ENCODE measurements around the gene NAP1L1.

Gene NAP1L1

GRCh38 chr12:76002598-76003354 lies 81.7 kb downstream of the NAP1L1 start:
- no peak overlapping the region for H3K4me3 ChIP-seq (ENCODE audit: low read depth, low read length)
- TF ChIP-seq CTCF (IDR thresholded peaks at IDR 0.05; ENCODE audit: low read depth, low read length, missing control alignments): no peak
- DNase-seq (ENCODE audit: low read depth): no peak

- no peak overlapping the region for H3K4me3 ChIP-seq (ENCODE audit: low read depth, low read length)
- DNase-seq (ENCODE audit: low read depth): no peak
- no peak for TF ChIP-seq CTCF (IDR thresholded peaks at IDR 0.05; ENCODE audit: low read depth, low read length, missing control alignments)
These were observed 86.0 kb downstream of the NAP1L1 start for GRCh38 chr12:75998292-75999063.

GRCh38 chr12:75997658-75998057 lies 86.8 kb downstream of the NAP1L1 start:
- H3K4me3 ChIP-seq (ENCODE audit: low read depth, low read length): no peak overlapping the region
- DNase-seq (ENCODE audit: low read depth): no peak
- TF ChIP-seq CTCF (IDR thresholded peaks at IDR 0.05; ENCODE audit: low read depth, low read length, missing control alignments): no peak

- TF ChIP-seq CTCF (IDR thresholded peaks at IDR 0.05; ENCODE audit: low read depth, low read length, missing control alignments): no peak
- no peak overlapping the region for H3K4me3 ChIP-seq (ENCODE audit: low read depth, low read length)
- DNase-seq (ENCODE audit: low read depth): no peak
These were observed 87.5 kb downstream of the NAP1L1 start for GRCh38 chr12:75996861-75997447.

- no peak for DNase-seq (ENCODE audit: low read depth)
- no peak overlapping the region for H3K4me3 ChIP-seq (ENCODE audit: low read depth, low read length)
- no peak for TF ChIP-seq CTCF (IDR thresholded peaks at IDR 0.05; ENCODE audit: low read depth, low read length, missing control alignments)
These were observed 88.8 kb downstream of the NAP1L1 start for GRCh38 chr12:75995691-75996090.

GRCh38 chr12:75994069-75994740 lies 90.3 kb downstream of the NAP1L1 start:
- no peak for DNase-seq (ENCODE audit: low read depth)
- TF ChIP-seq CTCF (IDR thresholded peaks at IDR 0.05; ENCODE audit: low read depth, low read length, missing control alignments): no peak
- H3K4me3 ChIP-seq (ENCODE audit: low read depth, low read length): no peak overlapping the region
